ENCODE data around the gene ZNF583.

Gene ZNF583

DNA sequence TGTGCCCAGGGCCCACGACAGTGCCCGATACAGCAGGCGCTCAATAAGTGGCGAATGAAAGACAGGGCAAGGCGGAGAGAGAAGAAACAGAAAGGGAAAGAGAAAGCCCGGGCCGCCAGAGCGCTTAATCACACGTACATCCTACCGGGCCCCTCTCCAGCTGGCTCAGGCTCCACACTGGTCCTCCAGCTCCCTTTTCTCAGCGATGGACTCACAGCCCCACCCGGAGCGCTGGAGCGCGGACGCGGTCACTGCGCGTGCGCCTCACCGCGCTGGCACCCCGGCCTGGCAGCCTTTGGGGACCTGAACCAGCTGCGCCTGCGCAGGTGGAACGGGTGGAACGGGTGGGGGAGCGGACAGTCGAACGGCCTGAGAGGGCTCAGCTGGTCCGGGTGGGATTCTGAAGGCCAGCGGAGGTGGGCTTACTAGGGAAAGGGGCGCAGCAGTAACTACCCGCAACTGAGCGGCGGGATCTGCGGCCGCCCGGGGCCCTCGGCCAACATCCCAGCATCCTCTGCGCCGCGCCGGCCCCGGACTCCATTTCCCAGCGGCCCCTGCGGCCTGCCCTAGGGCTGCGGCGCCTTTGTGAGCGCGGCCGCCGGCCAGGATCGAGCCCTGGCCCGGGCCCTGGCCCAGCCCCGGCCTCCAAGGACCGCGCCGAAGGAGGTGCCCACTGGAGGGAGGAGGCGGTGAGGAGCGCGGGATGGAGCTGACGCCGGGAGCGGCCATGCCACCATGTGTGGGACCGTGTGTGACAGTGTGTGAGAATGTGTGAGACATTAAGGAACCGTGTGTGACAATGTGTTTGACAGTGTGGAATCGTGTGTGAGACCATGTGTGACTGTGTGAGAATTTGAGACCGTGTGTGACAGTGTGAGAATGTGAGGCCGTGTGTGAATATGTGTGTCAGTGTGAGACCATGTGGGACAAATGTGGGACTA is at the start of gene ZNF583:
Gene ZNF583, plus strand, starts transcription at position 569 of the 941 bp plus-strand sequence. CDS start 2,783 bp downstream, outside the sequence.
- peak; percentile 83 for DNase-seq

- no peak for DNase-seq
These were observed 48.6 kb upstream of the ZNF583 start for GRCh38 chr19:56355517-56355916.

DNA sequence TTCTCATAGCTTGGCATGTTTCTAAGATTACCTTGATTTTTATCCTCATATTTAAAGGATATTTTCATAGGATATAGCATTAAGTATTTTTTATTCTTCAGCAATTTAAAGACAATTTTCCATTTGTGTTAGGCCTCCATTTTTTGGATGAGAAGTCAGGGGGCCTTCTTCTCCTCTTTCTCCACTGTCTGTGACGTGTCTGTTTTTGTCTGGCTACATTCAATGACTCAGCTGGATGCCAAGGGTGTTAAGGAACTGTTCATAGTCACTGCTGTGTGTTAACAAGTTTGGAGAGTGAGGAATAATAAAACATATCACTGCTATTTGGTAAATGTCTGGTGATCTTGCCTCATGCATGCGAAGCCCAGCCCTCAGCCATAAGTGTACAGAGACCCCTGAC is 47.2 kb upstream of the ZNF583 start:
- DNase-seq = no peak

DNA sequence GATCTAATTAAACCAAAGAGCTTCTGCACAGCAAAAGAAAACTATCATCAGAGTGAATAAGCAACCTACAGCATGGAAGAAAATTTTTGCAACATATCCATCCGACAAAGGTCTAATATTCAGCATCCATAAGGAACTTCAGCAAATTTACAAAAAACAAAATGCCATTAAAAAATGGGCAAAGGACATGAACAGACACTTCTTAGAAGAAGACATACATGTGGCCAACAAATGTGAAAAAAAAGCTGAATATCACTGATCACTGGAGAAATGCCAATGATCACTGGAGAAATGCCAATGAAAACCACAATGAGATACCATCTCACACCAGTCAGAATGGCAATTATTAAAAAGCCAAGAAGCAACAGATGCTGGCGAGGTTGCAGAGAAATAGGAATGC is 43.3 kb upstream of the ZNF583 start:
- no peak for DNase-seq

- peak; percentile 93 for DNase-seq
These were observed 36.1 kb upstream of the ZNF583 start for GRCh38 chr19:56367829-56368711.

DNA sequence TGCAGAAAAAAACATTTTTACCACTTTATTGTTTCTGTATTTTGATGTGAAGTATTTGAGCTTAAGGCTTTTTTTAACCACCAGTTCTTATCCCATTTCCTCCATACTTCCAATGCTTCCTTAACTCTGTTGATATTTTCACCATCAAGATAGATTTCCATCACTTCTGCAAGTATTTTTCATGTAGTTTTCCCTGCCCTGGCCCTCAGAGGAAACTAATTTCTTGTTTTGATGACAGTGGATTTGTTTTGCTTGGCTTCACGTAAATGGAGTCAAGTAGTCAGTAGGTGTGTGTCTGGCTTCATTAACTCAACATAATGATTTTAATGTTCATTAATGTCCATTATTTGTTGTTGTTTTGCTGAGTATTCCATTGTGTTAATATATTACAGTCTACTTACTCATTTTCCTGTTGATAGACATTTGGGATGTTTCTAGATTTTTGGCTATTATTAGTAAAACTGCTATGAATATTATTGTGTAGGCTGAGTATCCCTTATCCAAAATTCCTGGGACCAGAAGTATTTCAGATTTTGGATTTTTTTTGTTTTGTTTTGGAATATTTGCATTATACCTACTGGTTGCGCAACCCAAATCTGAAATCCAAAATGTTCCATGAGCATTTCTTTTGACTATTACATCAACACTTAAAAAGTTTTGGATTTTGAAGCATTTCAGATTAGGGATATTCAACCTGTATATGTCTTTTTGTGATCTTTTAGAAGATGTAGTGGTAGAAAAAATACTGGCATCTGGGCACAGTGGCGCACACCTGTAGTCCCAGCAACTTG is 34.1 kb upstream of the ZNF583 start:
- no peak for DNase-seq

DNA sequence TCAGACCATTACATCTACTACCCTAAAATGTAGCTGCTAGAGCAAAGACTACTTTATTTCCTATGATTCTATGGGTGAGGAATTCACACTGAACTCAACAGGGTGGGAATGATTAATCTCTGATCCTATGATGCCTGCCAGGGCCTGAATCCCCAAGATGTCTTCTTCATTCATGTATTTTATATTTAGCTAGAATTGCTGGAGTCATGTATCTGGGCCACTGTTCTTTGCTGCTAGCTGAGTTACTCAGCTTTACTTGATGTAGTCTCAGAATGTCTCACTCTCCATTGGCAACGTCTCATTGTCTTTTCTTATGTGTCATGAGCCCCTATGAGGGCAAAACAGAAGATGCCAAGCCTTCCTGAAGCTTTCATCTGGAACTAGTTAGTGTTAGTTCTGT is 31.9 kb upstream of the ZNF583 start:
- DNase-seq = no peak

GRCh38 chr19:56377105-56377924 is 26.8 kb upstream of the ZNF583 start:
- DNase-seq = no peak

DNA sequence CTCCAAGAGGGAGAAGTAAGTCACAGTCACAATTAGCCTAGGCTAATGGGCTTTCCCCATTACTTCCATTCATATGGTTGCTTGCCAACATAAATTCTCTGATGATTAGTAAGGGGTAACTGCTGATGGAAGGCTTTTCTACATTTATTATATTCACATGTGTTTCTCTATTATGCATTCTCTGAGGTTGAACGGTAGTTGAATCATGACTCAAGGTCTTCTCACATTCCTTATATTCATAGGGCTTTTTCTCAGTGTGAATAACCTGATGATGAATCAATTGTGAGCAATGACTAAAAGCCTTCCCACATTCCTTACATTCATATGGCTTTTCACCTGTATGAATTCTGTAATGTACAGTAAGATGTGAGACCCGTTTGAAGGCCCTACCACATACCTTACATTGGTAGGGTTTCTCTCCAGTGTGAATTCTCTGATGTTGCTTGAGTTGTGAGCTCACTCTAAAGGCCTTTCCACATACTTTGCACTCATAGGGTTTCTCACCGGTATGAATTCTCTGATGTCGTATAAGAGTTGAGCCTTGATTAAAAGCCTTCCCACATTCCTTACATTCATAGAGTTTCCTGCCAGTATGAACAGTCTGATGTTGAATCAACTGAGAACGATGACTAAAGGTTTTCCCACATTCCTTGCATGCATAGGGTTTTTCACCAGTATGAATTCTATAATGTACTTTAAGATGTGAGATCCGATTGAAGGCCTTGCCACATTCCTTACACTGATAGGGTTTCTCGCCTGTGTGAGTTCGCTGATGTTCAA is 20.1 kb upstream of the ZNF583 start:
- DNase-seq = no peak

GRCh38 chr19:56393119-56394012 is 10.8 kb upstream of the ZNF583 start, which contains the start of gene ZNF582:
ZNF582 (minus strand) TSS chr19:56393534; CDS start chr19:56391752, 1,782 bp downstream.
- DNase-seq = no peak

DNA sequence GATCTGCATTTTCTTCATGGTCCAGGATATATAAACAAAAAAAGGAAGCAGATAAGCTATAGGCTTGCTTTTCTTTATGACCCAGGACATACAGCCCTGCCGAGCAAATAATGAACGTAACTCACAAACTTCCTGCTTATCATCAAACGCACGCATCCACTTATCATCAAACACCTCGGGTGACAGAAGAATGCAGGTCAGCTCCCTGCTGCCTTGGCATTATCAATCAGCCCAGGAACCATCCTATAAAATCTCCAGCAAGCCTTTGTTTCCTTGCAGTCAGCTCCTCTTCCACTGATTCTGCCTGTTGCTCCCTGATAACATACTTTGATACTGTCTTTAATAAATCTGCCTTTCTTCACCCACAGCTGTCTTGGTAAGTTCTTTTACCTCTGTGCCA is 5.3 kb upstream of the ZNF583 start:
- no peak for DNase-seq

DNA sequence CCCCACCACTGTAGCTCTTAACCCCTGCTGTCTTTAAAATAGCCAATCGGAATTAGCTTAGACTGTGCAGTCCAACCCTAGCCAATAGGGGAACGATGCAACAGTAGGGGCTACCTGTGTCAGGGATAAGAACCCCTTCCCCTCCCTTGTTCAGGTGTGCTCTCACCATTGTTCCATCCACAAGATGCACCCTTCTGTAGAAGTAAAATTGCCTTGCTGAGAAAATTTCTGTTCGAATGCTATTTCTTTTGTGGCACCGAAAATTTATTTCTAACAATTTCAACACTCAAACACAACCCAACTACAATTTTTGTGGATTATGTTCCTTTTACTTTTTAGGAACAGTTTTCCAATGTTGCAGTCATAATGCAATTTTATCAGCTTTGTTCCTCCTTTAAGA is 3.6 kb upstream of the ZNF583 start:
- no peak for DNase-seq

DNA sequence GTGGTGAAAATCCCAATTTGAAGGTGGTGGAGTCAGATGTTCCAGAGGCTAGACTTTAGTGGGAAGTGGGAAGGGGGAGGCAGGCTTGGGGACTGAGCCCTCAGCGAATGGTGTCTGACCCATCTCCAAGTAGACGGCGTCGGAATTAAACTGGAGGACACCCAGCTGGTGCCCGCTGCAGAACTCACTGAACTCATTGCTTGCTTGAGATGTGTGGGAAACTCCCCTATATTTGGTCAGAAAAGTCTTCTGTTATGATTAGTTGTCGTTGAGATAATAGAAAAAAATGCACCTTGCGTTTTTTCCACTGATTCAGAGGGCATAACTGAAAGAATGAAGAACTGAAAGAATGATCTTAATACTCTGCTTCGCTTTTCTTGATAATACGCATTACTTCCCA is 871 bp upstream of the ZNF583 start:
- DNase-seq = no peak

DNA sequence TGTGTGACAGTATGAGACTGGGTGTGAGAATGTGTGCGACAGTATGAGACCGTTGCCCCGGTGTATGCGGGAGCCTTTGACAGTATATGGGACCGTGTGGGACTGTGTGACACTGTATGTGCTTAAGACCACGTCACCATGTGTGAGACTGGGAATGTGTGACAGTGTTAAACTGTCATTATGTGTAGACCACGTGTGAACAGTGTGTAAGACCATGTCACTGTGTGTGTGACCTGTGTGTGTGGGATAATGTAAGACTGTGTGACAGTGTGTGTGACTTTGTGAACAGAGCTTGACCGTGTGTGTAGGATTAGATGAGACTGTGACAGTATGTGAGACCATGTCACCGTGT is 549 bp downstream of the ZNF583 start:
- DNase-seq = no peak

- no peak for DNase-seq
These were observed 930 bp downstream of the ZNF583 start for GRCh38 chr19:56405062-56405461.

DNA sequence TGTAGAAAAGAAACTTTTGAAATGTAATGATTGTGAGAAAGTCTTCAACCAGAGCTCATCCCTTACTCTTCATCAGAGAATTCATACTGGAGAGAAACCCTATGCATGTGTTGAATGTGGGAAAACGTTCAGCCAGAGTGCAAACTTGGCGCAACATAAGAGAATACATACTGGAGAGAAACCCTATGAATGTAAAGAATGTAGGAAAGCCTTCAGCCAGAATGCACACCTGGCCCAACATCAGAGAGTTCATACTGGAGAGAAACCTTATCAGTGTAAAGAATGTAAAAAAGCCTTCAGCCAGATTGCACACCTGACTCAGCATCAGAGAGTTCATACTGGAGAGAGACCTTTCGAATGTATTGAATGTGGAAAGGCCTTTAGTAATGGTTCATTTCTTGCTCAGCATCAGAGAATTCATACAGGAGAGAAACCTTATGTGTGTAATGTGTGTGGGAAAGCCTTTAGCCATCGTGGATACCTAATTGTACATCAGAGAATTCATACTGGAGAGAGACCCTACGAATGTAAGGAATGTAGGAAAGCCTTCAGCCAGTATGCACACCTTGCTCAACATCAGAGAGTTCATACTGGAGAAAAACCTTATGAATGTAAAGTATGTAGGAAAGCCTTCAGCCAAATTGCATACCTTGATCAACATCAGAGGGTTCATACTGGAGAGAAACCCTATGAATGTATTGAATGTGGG is 19.3 kb downstream of the ZNF583 start:
- DNase-seq = no peak

DNA sequence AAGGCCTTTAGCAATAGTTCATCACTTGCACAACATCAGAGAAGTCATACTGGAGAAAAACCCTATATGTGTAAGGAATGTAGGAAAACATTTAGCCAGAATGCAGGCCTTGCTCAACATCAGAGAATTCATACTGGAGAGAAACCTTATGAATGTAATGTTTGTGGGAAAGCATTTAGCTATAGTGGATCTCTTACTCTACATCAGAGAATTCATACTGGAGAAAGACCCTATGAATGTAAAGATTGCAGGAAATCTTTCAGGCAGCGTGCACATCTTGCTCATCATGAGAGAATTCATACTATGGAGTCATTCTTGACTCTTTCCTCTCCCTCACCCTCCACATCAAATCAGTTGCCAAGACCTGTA is 19.8 kb downstream of the ZNF583 start:
- no peak for DNase-seq

- no peak for DNase-seq
These were observed 37.2 kb downstream of the ZNF583 start for GRCh38 chr19:56441206-56441792.

DNA sequence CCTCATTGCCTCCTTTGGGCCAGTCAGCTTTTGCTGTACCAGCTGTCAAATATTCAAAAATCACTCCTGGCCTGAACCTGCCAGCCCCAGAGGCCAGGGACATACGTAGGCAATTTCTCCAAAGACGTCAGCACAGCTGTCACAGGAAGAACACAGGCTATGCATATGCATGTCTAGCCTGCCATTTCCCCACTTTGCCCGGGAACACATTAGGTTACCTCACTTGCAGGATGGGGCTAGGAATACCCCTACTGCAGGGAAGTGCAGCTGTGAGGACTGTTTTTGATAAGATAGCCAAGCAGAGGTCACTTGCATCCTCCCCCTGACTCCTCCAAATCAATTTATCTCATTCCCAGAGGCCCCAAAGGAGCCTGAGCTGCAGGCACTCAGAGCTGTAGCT is 70.2 kb downstream of the ZNF583 start:
- no peak for DNase-seq
